NB4 (cell line): Measurements from ENCODE around the gene PAX5.

Source experiments
- DNase-seq: peaks from one replicate; pipeline ENCODE4 v3.0.0; 2010; ENCODE audit warnings: low read depth
- H3K4me3 ChIP-seq: one replicate; pipeline ENCODE4 v1.5.1; 2011; ENCODE audit warnings: mild to moderate bottlenecking, low read depth, low read length, moderate library complexity
- MAX ChIP-seq: IDR thresholded peaks from 2 replicates; pipeline ENCODE4 v1.6.1; 2011; ENCODE audit warnings: low read depth, low read length
- MYC ChIP-seq: IDR thresholded peaks from 2 replicates; pipeline ENCODE4 v1.6.1; 2011; ENCODE audit warnings: low read depth, low read length
- POLR2A ChIP-seq: IDR thresholded peaks from 2 replicates; pipeline ENCODE4 v1.6.1; 2011; ENCODE audit warnings: mild to moderate bottlenecking; ENCODE audit not compliant: insufficient read length; ENCODE audit errors: extremely low read depth
- TF ChIP-seq, protein P1 (sequence below): IDR thresholded peaks from one replicate; pipeline ENCODE4 v1.5.1; 2012; ENCODE audit warnings: low read depth, low read length

The PAX5 gene

DNA sequence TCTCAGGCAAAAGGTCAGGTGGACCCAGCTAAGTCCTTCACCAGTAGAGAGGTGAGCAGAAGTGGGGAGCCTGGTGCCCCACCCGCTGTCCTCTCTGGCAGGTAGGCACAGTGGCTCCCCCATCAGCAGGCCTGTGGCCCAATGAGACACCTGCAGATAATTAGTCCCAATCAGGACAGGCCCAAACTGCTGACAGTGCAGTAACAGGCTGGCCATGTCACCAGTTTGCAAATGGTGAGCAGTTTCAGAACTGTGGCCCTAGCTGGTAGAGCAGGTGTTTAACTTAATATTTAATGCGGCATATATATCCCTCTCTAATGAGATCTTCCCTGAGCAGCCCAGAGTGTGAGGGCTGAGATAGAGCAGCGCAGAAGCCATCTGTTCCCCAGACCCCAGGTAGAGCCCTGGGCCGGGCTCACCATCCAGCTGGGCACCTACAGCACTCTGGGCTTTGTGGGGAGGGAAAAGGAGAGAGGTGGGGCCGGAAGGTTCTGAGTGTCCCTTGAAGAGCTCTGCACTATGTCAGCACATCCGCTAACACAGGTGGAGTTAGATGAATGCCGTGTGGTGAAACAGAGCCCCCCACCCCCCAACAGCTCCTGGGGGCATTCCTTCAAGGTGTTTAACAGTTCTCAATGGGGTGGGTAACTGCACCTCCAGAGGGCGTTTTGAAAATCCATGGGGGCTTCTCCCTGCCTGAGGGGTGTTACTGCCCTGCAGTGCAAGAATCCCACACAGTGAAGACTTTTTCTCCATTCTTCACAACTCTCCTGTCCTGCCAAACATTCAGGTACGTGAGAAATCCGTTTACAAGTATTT lies 120.5 kb downstream of the PAX5 start:
- TF ChIP-seq MYC: no peak
- TF ChIP-seq, protein P1, sequence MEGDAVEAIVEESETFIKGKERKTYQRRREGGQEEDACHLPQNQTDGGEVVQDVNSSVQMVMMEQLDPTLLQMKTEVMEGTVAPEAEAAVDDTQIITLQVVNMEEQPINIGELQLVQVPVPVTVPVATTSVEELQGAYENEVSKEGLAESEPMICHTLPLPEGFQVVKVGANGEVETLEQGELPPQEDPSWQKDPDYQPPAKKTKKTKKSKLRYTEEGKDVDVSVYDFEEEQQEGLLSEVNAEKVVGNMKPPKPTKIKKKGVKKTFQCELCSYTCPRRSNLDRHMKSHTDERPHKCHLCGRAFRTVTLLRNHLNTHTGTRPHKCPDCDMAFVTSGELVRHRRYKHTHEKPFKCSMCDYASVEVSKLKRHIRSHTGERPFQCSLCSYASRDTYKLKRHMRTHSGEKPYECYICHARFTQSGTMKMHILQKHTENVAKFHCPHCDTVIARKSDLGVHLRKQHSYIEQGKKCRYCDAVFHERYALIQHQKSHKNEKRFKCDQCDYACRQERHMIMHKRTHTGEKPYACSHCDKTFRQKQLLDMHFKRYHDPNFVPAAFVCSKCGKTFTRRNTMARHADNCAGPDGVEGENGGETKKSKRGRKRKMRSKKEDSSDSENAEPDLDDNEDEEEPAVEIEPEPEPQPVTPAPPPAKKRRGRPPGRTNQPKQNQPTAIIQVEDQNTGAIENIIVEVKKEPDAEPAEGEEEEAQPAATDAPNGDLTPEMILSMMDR: peak; percentile 21
- DNase-seq: no peak
- H3K4me3 ChIP-seq: no peak overlapping the region

DNA sequence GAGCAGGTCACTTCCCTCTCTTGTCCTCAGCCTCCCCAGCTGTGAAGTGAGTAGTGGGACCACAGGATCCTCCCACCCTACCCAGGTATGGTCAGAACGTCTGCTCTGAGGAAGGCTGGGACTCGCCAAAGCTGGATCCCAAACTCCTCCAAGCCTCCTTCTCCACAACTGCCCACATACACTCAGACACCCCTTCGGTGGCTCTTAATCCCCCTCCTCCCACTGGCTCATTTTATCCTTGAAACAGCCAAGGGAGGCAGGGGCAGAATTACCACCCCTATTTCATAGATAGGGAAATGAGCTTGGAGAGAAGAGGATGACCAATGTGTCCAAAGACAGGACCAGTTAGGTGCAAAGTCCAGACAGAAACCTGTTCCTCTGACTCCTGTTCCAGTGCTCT lies 121.4 kb downstream of the PAX5 start:
- no peak for DNase-seq
- H3K4me3 ChIP-seq: no peak overlapping the region
- TF ChIP-seq MAX: no peak
- TF ChIP-seq POLR2A: no peak
- TF ChIP-seq, protein P1: no peak
- TF ChIP-seq MYC: no peak

GRCh38 chr9:36911601-36912412 lies 122.3 kb downstream of the PAX5 start:
- TF ChIP-seq POLR2A (no peak), MYC (no peak), MAX (no peak)
- TF ChIP-seq, protein P1: no peak
- H3K4me3 ChIP-seq: no peak overlapping the region
- DNase-seq: peak; percentile 36

- no peak for DNase-seq
- TF ChIP-seq, protein P1: peak; percentile 17
- TF ChIP-seq MAX: no peak
- H3K4me3 ChIP-seq: no peak overlapping the region
Measured at GRCh38 chr9:36911037-36911436, 123.0 kb downstream of the PAX5 start.

DNA sequence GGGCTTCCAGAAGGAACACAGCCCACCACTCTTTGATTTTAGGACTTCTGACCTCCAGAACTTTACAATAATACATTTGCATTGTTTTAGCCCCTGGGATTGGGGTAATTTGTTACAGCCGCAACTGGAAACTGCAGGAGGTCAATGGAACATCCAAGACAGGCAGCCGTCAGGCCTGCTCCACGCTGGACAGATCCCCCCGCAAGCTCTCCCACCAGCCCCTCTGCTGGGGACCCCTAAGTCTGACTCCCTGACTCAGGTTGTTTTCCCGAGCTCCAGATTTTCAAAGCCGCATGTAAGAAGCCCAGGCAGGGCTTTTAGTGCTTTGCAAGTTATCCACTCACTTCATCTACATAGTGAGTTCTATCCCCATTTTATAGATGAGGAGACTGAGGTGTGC lies 127.6 kb downstream of the PAX5 start:
- no peak overlapping the region for H3K4me3 ChIP-seq
- TF ChIP-seq, protein P1: no peak
- no peak for TF ChIP-seq POLR2A
- no peak for TF ChIP-seq MAX
- no peak for TF ChIP-seq MYC
- no peak for DNase-seq
